Mammary epithelial cell (primary cell): ENCODE measurements around the gene C18orf54.

Experiments
- EZH2 ChIP-seq: IDR thresholded peaks from 2 replicates; pipeline ENCODE4 v1.6.1; 2012; ENCODE audit warnings: low read length, inconsistent platforms, borderline replicate concordance
- TF ChIP-seq, protein P1 (sequence below), 2 donors: IDR thresholded peaks in 1 of 2; conservative IDR thresholded peaks in 1 of 2; 2 replicates each; pipeline ENCODE4 v1.5.1; 2011 to 2012; ENCODE audit warnings: inconsistent platforms in 2 of 2, low read length in 2 of 2, mild to moderate bottlenecking in 2 of 2, control low read depth in 1 of 2, low read depth in 1 of 2; ENCODE audit not compliant: insufficient read depth in 1 of 2; ENCODE audit errors: extremely low read depth in 1 of 2

DNA sequence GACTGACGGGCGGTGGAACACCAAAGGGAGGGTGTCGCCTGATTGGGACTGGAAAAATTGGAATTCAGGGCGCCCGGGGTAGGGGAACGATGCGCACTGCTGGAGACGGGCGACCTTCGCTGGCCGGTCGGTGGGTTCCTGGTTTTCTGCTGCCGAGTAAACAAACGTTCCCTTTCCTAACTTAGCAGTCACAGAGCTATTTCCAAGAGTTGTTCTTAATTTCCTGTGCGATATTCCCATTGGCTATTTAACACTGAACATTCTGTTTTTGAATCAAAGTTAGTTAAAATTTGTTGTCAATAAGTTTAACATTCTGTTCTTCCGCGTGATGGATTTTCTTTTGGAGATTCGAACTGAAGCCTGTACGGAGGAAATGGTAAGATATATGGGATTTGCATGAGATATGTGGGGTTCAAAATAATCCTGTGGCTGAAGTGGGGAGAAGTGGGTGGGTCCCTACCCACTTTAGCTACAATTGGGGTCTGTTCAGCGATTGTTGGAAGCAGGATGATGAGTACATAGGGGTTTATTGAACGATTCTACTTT, 862 bp downstream of the C18orf54 start:
- TF ChIP-seq, protein P1, sequence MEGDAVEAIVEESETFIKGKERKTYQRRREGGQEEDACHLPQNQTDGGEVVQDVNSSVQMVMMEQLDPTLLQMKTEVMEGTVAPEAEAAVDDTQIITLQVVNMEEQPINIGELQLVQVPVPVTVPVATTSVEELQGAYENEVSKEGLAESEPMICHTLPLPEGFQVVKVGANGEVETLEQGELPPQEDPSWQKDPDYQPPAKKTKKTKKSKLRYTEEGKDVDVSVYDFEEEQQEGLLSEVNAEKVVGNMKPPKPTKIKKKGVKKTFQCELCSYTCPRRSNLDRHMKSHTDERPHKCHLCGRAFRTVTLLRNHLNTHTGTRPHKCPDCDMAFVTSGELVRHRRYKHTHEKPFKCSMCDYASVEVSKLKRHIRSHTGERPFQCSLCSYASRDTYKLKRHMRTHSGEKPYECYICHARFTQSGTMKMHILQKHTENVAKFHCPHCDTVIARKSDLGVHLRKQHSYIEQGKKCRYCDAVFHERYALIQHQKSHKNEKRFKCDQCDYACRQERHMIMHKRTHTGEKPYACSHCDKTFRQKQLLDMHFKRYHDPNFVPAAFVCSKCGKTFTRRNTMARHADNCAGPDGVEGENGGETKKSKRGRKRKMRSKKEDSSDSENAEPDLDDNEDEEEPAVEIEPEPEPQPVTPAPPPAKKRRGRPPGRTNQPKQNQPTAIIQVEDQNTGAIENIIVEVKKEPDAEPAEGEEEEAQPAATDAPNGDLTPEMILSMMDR (conservative IDR thresholded peaks at IDR 0.05 in 1 of 2, IDR thresholded peaks at IDR 0.05 in 1 of 2; ENCODE audit: extremely low read depth in 1 of 2, insufficient read depth in 1 of 2, low read depth in 1 of 2, low read length in 2 of 2) = no peak
- no peak for TF ChIP-seq EZH2
